SK-N-MC (cell line): ENCODE measurements around the gene KIAA1217.

Source experiments
- EZH2 ChIP-seq: fragments of 200-600 bp; sonication (generic); IDR thresholded peaks from one replicate; pipeline ENCODE4 v1.6.1; 2017; ENCODE audit warnings: antibody characterized with exemption
- FOXP2 ChIP-seq: optimal IDR thresholded peaks from 2 replicates; pipeline ENCODE3; 2011; ENCODE audit warnings: mild to moderate bottlenecking, moderate library complexity; ENCODE audit not compliant: insufficient read depth; ENCODE audit errors: extremely low read length, control extremely low read depth
- POLR2AphosphoS5 ChIP-seq: IDR thresholded peaks from 2 replicates; pipeline ENCODE4 v1.6.1; 2012; ENCODE audit warnings: mild to moderate bottlenecking, low read depth, low read length, borderline replicate concordance

DNA sequence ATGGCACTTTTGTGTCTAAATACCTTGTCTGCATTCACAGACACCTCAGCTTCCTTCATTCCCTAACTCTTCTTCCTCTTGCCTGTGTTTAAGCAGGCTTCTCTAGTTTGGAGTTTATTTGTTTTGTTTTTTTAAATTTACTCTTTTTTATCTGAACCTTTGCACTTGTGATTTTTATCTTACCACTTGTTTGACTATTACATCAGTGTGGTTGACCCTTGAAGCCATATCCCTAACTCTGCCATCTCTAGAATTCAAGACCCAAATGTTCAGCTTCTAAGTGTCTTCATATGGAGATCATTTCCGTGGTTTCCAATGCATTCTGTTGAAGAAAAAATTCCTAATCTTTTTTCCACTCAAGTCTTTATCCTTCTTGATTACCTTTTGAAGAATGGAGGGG, 233.3 kb downstream of the KIAA1217 start:
- no peak for TF ChIP-seq EZH2
- no peak for TF ChIP-seq POLR2AphosphoS5
- no peak for TF ChIP-seq FOXP2
